Caco-2 (cell line): ENCODE data around the gene FLACC1. TPM values are rescaled to one million over a fixed set of nuclear protein-coding genes. Genes with fewer than 3 reads are reported as not detected.

Source experiments
- BruUV-seq: library from RNA; stranded (reverse); fragments of 400-500 nt; replicated peaks from 2 replicates; lab custom pipeline; 2021; lab: Mats Ljungman, UMichigan
- CTCF ChIA-PET: fragments of 300-600 bp; sonication (Branson Sonifier 250); formaldehyde crosslinking; loops from one replicate; lab custom pipeline; 2022; ENCODE audit warnings: antibody characterized with exemption; lab: Charles Lee
- POLR2A ChIA-PET: fragments of 300-600 bp; sonication (Branson Sonifier 250); formaldehyde crosslinking; loops from one replicate; lab custom pipeline; 2022; ENCODE audit warnings: antibody characterized with exemption; lab: Charles Lee
- DNase-seq, 2 experiments: peaks; one replicate each; pipeline versions ENCODE4 v3.0.0 to v3.0.0-alpha.2; 2020 to 2022
- H3K27me3 ChIP-seq: replicated peaks from 2 replicates; pipeline ENCODE4 v1.6.0; 2011; ENCODE audit warnings: low read length; ENCODE audit not compliant: control insufficient read depth, insufficient read depth
- H3K36me3 ChIP-seq: 2 replicates; pipeline ENCODE4 v1.5.1; 2011; ENCODE audit warnings: low read length; ENCODE audit not compliant: control insufficient read depth, insufficient read depth
- H3K4me1 ChIP-seq: fragments of 250-450 bp; sonication (Bioruptor Pico); 2 replicates; pipeline ENCODE4 v1.5.1; 2020; ENCODE audit warnings: mild to moderate bottlenecking
- H3K4me3 ChIP-seq: 2 replicates; pipeline ENCODE4 v1.5.1; 2011; ENCODE audit warnings: low read depth, mild to moderate bottlenecking, control low read depth, low read length
- H3K9me3 ChIP-seq: fragments of 250-450 bp; sonication (Bioruptor Pico); 2 replicates; pipeline ENCODE4 v1.5.1; 2020; ENCODE audit warnings: mild to moderate bottlenecking, moderate library complexity
- H3K27ac Mint-ChIP-seq: one replicate; pipeline ENCODE4 v1.8.0; 2022; ENCODE audit warnings: mixed read lengths; ENCODE audit not compliant: unreplicated experiment
- H3K27me3 Mint-ChIP-seq: one replicate; pipeline ENCODE4 v1.8.0; 2022; ENCODE audit warnings: mixed read lengths; ENCODE audit not compliant: insufficient read depth, unreplicated experiment
- H3K36me3 Mint-ChIP-seq: one replicate; pipeline ENCODE4 v1.8.0; 2022; ENCODE audit warnings: mild to moderate bottlenecking, mixed read lengths; ENCODE audit not compliant: insufficient read depth, unreplicated experiment
- H3K4me1 Mint-ChIP-seq: one replicate; pipeline ENCODE4 v1.8.0; 2022; ENCODE audit warnings: low read depth, mixed read lengths; ENCODE audit not compliant: unreplicated experiment
- H3K4me3 Mint-ChIP-seq: one replicate; pipeline ENCODE4 v1.8.0; 2022; ENCODE audit warnings: mild to moderate bottlenecking, moderate library complexity, mixed read lengths; ENCODE audit not compliant: unreplicated experiment
- H3K9me3 Mint-ChIP-seq: one replicate; pipeline ENCODE4 v1.8.0; 2022; ENCODE audit warnings: mixed read lengths; ENCODE audit not compliant: unreplicated experiment
- CTCF ChIP-seq, 2 experiments: fragments of 200-600 bp in 1 of 2; IDR thresholded peaks; 1 replicate in 1 of 2; 2 replicates in 1 of 2; pipeline versions ENCODE4 v1.5.1 to v1.8.0; 2011 to 2022; ENCODE audit warnings: antibody characterized with exemption in 1 of 2, control low read depth in 1 of 2, inconsistent platforms in 1 of 2, low read depth in 1 of 2, low read length in 1 of 2, mild to moderate bottlenecking in 1 of 2, moderate library complexity in 1 of 2; ENCODE audit not compliant: insufficient read depth in 1 of 2, severe bottlenecking in 1 of 2, unreplicated experiment in 1 of 2
- intact Hi-C: fragments of 100-400 bp; cut with micrococcal nuclease; formaldehyde crosslinking; loops from one replicate; pipeline ENCODE4 v1.10.0; 2022; ENCODE audit not compliant: unreplicated experiment
- total RNA-seq: library from RNA; stranded (reverse); gene quantifications from 2 replicates; pipeline ENCODE4 v1.2.3, GENCODE V29; 2022

FLACC1 gene
- total RNA-seq, 1 experiment from 2014 or later = 0.86 TPM

- no peaks in the 10 kb centered on the region for H3K36me3 ChIP-seq
- no peaks in the 10 kb centered on the region for H3K9me3 ChIP-seq
- DNase-seq = no peak
- H3K4me1 ChIP-seq = peaks cover 11% of the 10 kb centered on the region
- Mint-ChIP-seq H3K9me3 (no peaks in the 10 kb centered on the region), H3K4me3 (no peak overlapping the region), H3K4me1 (peaks cover 19% of the 10 kb centered on the region), H3K36me3 (no peaks in the 10 kb centered on the region), H3K27me3 (no peaks in the 10 kb centered on the region), H3K27ac (no peak overlapping the region)
- POLR2A ChIA-PET = no interaction called here
- no peaks in the 10 kb centered on the region for H3K27me3 ChIP-seq
- intact Hi-C loops = no loop called here
- no peak overlapping the region for H3K4me3 ChIP-seq
- BruUV-seq = no TSS peak
- no peak for TF ChIP-seq CTCF (IDR thresholded peaks at IDR 0.05; ENCODE audit: insufficient read depth in 1 of 2, low read depth in 1 of 2, low read length in 1 of 2, severe bottlenecking in 1 of 2, unreplicated experiment in 1 of 2)
- CTCF ChIA-PET = no interaction called here
These were observed 6.3 kb downstream of the FLACC1 start for GRCh38 chr2:201350879-201351278.

- intact Hi-C loops = no loop called here
- H3K27me3 Mint-ChIP-seq = no peaks in the 10 kb centered on the region
- no peak overlapping the region for H3K27ac Mint-ChIP-seq
- BruUV-seq = no TSS peak
- CTCF ChIA-PET = interaction anchor here (1.4 kb wide), 1 partner anchor 117 kb away, joined by 3 read pairs; no protein-coding TSS in a partner anchor
- H3K36me3 ChIP-seq = no peaks in the 10 kb centered on the region
- H3K27me3 ChIP-seq = no peaks in the 10 kb centered on the region
- DNase-seq = no peak
- H3K4me3 Mint-ChIP-seq = no peak overlapping the region
- H3K9me3 ChIP-seq = no peaks in the 10 kb centered on the region
- peaks cover 19% of the 10 kb centered on the region for H3K4me1 Mint-ChIP-seq
- POLR2A ChIA-PET = no interaction called here
- no peak for TF ChIP-seq CTCF (IDR thresholded peaks at IDR 0.05; ENCODE audit: insufficient read depth in 1 of 2, low read depth in 1 of 2, low read length in 1 of 2, severe bottlenecking in 1 of 2, unreplicated experiment in 1 of 2)
- no peak overlapping the region for H3K4me3 ChIP-seq
- peaks cover 11% of the 10 kb centered on the region for H3K4me1 ChIP-seq
- H3K36me3 Mint-ChIP-seq = no peaks in the 10 kb centered on the region
- H3K9me3 Mint-ChIP-seq = no peaks in the 10 kb centered on the region
These were observed 7.5 kb downstream of the FLACC1 start for GRCh38 chr2:201349601-201350000.

- no peaks in the 10 kb centered on the region for H3K27me3 ChIP-seq
- no peaks in the 10 kb centered on the region for H3K36me3 Mint-ChIP-seq
- intact Hi-C loops = no loop called here
These were observed 8.4 kb downstream of the FLACC1 start for GRCh38 chr2:201348758-201349157.

More at GRCh38 chr2:201348758-201349157, 8.4 kb downstream of the FLACC1 start:
- CTCF ChIA-PET = interaction anchor here (1.4 kb wide), 1 partner anchor 117 kb away, joined by 3 read pairs; no protein-coding TSS in a partner anchor
- Mint-ChIP-seq H3K4me3 (no peak overlapping the region), H3K9me3 (no peaks in the 10 kb centered on the region), H3K27me3 (no peaks in the 10 kb centered on the region), H3K4me1 (peaks cover 19% of the 10 kb centered on the region), H3K27ac (no peak overlapping the region)
- no TSS peak for BruUV-seq
- TF ChIP-seq CTCF (IDR thresholded peaks at IDR 0.05; ENCODE audit: insufficient read depth in 1 of 2, low read depth in 1 of 2, low read length in 1 of 2, severe bottlenecking in 1 of 2, unreplicated experiment in 1 of 2) = no peak
- Histone ChIP-seq H3K4me3 (no peak overlapping the region), H3K9me3 (no peaks in the 10 kb centered on the region), H3K36me3 (no peaks in the 10 kb centered on the region), H3K4me1 (peaks cover 11% of the 10 kb centered on the region)
- DNase-seq = no peak
- POLR2A ChIA-PET = interaction anchor here (1.0 kb wide), 1 partner anchor 8 kb away, joined by 3 read pairs; the partner anchor contains the start of gene FLACC1
